ENCODE measurements around the gene GINS1. TPM values are rescaled to one million over a fixed set of nuclear protein-coding genes. Genes with fewer than 3 reads are reported as not detected.

Gene GINS1
- total RNA-seq, 2 donors from 2014 or later, result 0.39 to 0.80 TPM

GRCh38 chr20:25490656-25491445, 83.4 kb downstream of the GINS1 start:
- DNase-seq (no peak), ATAC-seq (no peak)
- Mint-ChIP-seq H3K4me1 (peaks cover 9% of the 10 kb centered on the region), H3K27me3 (no peaks in the 10 kb centered on the region), H3K4me3 (no peak overlapping the region), H3K27ac (no peak overlapping the region), H3K36me3 (ENCODE audit: low read depth) (no peaks in the 10 kb centered on the region)
- H3K9me3 ChIP-seq (ENCODE audit: control insufficient read depth, low read length, poor library complexity, severe bottlenecking), result no peaks in the 10 kb centered on the region

- ATAC-seq (no peak), DNase-seq (no peak)
- no peaks in the 10 kb centered on the region for H3K9me3 ChIP-seq (ENCODE audit: control insufficient read depth, low read length, poor library complexity, severe bottlenecking)
- no peaks in the 10 kb centered on the region for H3K27me3 Mint-ChIP-seq
- no peak overlapping the region for H3K27ac Mint-ChIP-seq
- peaks cover 4% of the 10 kb centered on the region for H3K4me1 Mint-ChIP-seq
- H3K36me3 Mint-ChIP-seq (ENCODE audit: low read depth), result no peaks in the 10 kb centered on the region
- no peak overlapping the region for H3K4me3 Mint-ChIP-seq
These were observed 84.1 kb downstream of the GINS1 start for GRCh38 chr20:25491446-25492038.

- DNase-seq (no peak), ATAC-seq (no peak)
- H3K9me3 ChIP-seq (ENCODE audit: control insufficient read depth, low read length, poor library complexity, severe bottlenecking), result no peaks in the 10 kb centered on the region
- H3K4me3 Mint-ChIP-seq, result no peak overlapping the region
- no peak overlapping the region for H3K27ac Mint-ChIP-seq
- peaks cover 2% of the 10 kb centered on the region for H3K4me1 Mint-ChIP-seq
- H3K27me3 Mint-ChIP-seq, result no peaks in the 10 kb centered on the region
- H3K36me3 Mint-ChIP-seq (ENCODE audit: low read depth), result no peaks in the 10 kb centered on the region
These were observed 85.7 kb downstream of the GINS1 start for GRCh38 chr20:25493137-25493536.

- H3K4me3 Mint-ChIP-seq, result no peak overlapping the region
- no peaks in the 10 kb centered on the region for H3K27me3 Mint-ChIP-seq
- no peak for ATAC-seq
- no peak overlapping the region for H3K27ac Mint-ChIP-seq
- H3K4me1 Mint-ChIP-seq, result peaks cover 2% of the 10 kb centered on the region
- H3K36me3 Mint-ChIP-seq (ENCODE audit: low read depth), result no peaks in the 10 kb centered on the region
- DNase-seq, result no peak
- H3K9me3 ChIP-seq (ENCODE audit: control insufficient read depth, low read length, poor library complexity, severe bottlenecking), result no peaks in the 10 kb centered on the region
These were observed 86.5 kb downstream of the GINS1 start for GRCh38 chr20:25493748-25494505.

- H3K4me3 Mint-ChIP-seq, result no peak overlapping the region
- H3K27ac Mint-ChIP-seq, result no peak overlapping the region
- no peak for DNase-seq
- H3K27me3 Mint-ChIP-seq, result no peaks in the 10 kb centered on the region
- peaks cover 2% of the 10 kb centered on the region for H3K4me1 Mint-ChIP-seq
- H3K9me3 ChIP-seq (ENCODE audit: control insufficient read depth, low read length, poor library complexity, severe bottlenecking), result no peaks in the 10 kb centered on the region
- H3K36me3 Mint-ChIP-seq (ENCODE audit: low read depth), result no peaks in the 10 kb centered on the region
- no peak for ATAC-seq
These were observed 87.2 kb downstream of the GINS1 start for GRCh38 chr20:25494506-25495188.

- no peak for ATAC-seq
- H3K27me3 Mint-ChIP-seq, result no peaks in the 10 kb centered on the region
- H3K4me3 Mint-ChIP-seq, result no peak overlapping the region
- H3K36me3 Mint-ChIP-seq (ENCODE audit: low read depth), result no peaks in the 10 kb centered on the region
- H3K27ac Mint-ChIP-seq, result no peak overlapping the region
- H3K4me1 Mint-ChIP-seq, result peaks cover 2% of the 10 kb centered on the region
- no peaks in the 10 kb centered on the region for H3K9me3 ChIP-seq (ENCODE audit: control insufficient read depth, low read length, poor library complexity, severe bottlenecking)
- DNase-seq, result no peak
These were observed 87.8 kb downstream of the GINS1 start for GRCh38 chr20:25495189-25495824.

- no peak for DNase-seq
- ATAC-seq, result no peak
- no peaks in the 10 kb centered on the region for H3K27me3 Mint-ChIP-seq
These were observed 88.9 kb downstream of the GINS1 start for GRCh38 chr20:25496165-25496967.

GRCh38 chr20:25496968-25497401, 89.5 kb downstream of the GINS1 start:
- H3K36me3 Mint-ChIP-seq (ENCODE audit: low read depth), result no peaks in the 10 kb centered on the region
- H3K4me3 Mint-ChIP-seq, result no peak overlapping the region
- H3K9me3 ChIP-seq (ENCODE audit: control insufficient read depth, low read length, poor library complexity, severe bottlenecking), result no peaks in the 10 kb centered on the region
- DNase-seq (no peak), ATAC-seq (no peak)
- no peaks in the 10 kb centered on the region for H3K27me3 Mint-ChIP-seq
- no peak overlapping the region for H3K27ac Mint-ChIP-seq
- peaks cover 2% of the 10 kb centered on the region for H3K4me1 Mint-ChIP-seq

More at GRCh38 chr20:25496165-25496967, 88.9 kb downstream of the GINS1 start:
- no peak overlapping the region for H3K4me3 Mint-ChIP-seq
- no peak overlapping the region for H3K27ac Mint-ChIP-seq
- H3K4me1 Mint-ChIP-seq, result peaks cover 2% of the 10 kb centered on the region
- H3K9me3 ChIP-seq (ENCODE audit: control insufficient read depth, low read length, poor library complexity, severe bottlenecking), result no peaks in the 10 kb centered on the region
- no peaks in the 10 kb centered on the region for H3K36me3 Mint-ChIP-seq (ENCODE audit: low read depth)

- DNase-seq, result no peak
- H3K9me3 ChIP-seq (ENCODE audit: control insufficient read depth, low read length, poor library complexity, severe bottlenecking), result no peaks in the 10 kb centered on the region
- Mint-ChIP-seq H3K4me3 (no peak overlapping the region), H3K27ac (no peak overlapping the region), H3K27me3 (no peaks in the 10 kb centered on the region), H3K4me1 (peaks cover 2% of the 10 kb centered on the region), H3K36me3 (ENCODE audit: low read depth) (no peaks in the 10 kb centered on the region)
- ATAC-seq, result no peak
These were observed 90.3 kb downstream of the GINS1 start for GRCh38 chr20:25497586-25498279.
